ENCODE measurements around the gene H1-8.

H1-8 gene

DNA sequence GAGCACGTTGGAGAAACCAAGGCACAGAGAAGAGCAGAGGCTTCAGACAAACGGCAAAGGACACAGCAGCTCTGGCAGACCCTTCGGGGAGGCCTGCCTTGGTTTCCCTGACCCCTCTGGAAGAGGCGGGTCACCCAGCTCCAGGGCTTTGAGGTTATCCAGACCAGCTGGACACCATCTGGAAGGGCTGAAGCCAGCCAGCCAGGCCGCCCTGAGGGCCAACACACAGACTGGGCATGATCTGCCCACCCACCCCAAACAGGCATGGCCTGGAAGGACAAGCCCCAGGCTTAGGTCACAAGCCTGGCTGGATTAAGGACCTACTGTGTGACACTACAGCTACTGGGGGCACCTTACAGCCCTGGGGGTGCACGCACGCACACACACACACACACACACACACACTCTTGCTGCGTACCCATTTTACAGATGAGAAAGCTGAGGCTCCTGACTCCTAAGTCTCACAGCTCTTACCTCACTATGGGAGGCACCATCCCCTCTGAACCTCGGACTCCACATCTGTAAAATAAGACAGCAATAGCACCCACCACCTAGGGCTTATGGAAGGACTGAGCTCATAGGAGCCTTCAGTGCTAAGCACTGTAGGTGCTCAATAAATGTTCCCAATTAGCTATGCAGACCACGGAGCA, 52.7 kb downstream of the H1-8 start:
- DNase-seq, result no peak

DNA sequence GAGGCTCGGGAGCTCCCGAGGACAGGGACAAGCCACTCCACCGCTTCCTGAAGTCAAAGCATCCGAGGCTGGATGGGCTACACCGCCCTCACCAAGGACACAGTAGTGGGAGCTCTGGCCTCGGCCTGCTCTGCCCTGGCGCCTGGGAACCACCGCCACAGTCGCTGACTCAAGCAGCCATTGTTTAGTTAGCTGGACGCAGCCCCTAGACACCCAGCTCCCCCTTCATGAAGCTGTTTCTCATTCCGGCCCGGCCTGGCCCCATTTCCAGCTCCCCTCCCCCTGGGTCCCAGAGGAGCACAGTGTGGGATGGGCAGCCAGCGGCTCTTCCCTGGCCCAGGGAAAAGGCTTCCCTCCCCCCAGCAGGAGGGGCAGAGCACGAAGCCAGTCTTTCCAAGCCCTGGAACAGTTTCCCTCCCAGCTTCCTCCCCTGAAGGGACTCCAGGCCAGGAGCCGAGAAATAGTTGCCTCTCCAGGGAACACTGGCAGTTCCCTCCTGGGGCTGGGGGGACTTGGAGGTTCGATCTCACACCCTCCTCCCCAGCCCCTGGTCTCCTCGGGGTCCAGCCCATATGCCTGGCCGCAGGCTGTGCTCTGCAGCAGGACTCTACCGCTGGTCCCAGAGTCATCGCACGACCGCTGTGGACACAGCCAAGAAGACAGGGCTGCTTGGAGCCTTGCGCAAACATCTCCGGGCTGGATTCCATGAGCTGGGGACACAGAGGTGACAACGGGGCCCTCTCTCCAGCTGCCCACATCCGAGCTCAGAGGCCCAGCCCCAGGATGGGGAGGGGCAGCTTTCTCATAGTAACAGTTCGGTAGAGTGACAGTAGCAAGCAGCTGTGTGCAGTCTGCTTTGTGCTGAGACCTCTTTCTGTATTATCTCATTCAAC, 53.5 kb downstream of the H1-8 start:
- no peak for DNase-seq

DNA sequence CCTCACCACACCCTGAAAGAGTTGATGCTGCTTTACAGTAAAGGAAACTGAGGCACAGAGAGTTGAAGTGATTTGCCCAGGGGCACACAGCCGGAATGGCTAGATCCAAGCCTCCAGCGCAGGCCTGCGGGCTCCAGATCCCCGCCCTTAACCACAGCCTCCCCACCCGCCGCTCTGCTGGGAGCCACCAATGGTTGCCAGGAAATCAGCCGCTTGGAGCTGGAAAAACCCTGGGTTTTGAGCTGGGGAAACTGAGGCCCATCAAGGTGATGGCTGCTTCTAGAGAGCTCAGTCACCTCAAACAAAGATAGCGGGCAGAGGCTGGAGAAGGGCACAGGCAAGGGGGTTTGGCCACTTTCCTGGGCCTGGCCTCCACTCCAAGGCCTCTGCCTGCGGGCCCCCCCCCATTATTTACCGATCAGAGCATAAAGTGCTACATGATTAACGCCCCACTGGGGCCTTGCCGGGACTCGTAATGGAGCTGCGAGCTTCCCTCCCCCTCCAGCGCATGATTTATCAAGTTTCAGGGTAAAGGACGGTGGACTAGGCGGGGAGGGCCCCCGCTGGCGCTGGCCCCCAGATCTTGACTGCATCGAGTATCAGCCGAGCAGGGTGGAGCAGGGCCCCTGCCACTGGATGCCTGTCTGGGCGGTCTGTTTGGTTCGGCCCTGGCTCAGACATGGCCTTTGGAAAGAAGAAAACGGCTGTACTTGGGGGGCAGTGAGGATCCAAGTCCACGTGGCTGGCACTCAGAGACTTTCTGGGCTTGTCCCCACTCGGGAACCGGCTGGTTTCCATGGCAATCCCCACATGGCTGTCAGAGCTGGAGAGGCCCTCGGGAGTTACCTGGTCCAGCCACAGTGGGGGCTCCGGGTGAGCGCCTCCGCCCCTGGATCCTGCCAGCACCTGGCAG, 54.4 kb downstream of the H1-8 start:
- DNase-seq, result no peak

DNA sequence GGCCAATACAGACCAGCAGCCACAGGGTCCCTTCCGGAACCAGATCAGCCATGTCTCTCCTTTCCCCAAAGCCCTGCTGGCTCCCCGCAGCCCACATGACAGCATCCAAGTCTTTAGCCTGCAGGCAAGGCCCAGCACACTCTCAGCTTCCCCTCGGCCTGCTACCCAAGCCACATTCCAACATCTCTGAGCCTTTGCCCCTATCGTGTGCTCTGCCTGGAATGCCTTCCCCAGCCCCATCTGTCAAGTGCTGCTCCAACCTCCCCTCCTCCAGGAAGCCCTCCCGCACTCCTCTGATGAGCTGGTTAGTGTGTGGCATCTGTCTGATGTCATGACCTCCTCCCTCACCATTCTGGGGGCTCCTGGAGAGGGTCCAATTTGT, 55.0 kb downstream of the H1-8 start:
- DNase-seq, result no peak

DNA sequence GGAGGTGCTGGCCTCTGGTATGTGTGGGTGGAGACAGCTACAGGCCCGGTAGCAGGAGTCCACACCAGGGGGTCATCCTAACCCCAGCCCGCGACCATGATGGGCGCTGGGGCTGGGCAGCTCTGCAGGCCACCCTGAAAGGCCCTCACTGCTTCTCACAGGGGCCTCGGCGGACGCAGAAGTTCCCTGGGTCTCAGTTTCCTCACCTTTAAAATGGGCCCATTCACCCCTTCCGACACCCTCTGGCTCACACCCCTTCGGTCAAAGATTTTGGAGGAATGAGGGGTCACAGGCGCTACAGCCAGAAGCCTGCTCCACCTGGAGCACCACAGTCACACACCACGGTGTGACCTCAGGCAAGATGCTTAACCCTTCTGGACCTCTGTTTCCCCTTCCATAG, 55.5 kb downstream of the H1-8 start:
- DNase-seq, result no peak

DNA sequence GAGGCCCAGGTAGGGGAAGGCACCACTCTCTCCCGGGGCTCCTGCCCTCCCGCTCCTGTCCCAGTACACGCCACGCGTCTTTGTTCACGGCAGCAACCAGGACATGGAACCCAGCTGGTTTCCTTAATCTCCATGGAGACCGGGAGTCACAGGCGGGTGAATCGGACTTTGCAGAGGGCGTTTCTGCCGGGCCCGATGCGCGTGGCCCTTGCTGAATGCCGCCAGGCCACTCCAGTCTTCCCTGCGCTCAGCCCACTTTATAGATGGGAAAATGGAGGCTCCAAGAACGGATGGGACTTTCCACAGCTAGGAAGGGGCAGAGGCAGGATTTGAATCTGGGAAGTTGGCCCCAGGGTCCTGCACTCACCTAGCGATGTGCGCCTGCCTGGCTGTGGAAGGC, 56.1 kb downstream of the H1-8 start:
- no peak for DNase-seq

DNA sequence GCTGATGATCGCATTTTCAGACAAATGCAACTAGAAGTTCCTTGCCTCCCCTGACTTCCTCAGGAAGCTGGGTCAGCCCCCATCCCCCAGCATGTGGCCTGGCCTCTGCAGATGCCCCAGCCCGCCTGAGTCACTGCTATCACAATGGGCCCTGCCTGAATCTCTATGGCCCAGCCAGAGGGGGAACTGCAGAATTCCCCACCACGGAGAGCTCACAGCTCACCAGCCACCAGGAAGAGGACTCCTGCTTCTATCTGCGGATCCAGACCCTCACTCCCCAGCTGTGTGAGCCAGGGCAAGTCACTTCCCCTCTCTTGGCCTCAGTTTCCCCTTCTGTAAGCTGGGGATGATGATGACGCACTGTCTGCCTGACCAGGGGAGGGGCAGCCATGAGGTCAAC, 56.6 kb downstream of the H1-8 start:
- no peak for DNase-seq

DNA sequence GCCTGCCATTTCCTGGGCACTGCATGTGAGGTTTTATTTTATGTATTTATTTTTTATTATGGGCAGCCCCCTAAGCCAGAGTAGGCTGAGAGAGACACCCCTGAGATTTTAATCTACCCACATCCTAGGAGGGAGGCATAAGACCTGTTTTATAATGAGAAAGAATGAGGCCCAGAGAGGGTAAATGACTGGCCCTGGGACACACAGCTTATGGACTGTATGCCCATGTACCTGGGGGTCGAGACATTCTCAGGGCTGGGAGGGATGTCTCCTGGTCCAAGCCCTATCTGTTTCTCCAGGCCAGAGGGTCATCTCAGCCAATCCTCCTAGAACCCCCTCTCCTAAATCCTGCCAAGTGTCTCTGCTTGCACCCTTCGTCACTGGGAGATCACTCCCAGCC, 57.4 kb downstream of the H1-8 start:
- no peak for DNase-seq

Data from T-helper 1 cell (primary cell).